ENCODE results near the gene MSI1.
A peak's percentile ranks its signal among the peaks of the same experiment; 100 is the strongest.

Gene MSI1

GRCh38 chr12:120368789-120369602 is at the start of gene MSI1:
Gene MSI1, minus strand, starts transcription at chr12:120369164. Its CDS starts 73 bp downstream, at chr12:120369091.
- DNase-seq (ENCODE audit: low read depth) = no peak

- no peak for DNase-seq (ENCODE audit: low read depth)
Observed at GRCh38 chr12:120417917-120418580, 49.1 kb upstream of the MSI1 start.

- DNase-seq (ENCODE audit: low read depth) = no peak
Observed at GRCh38 chr12:120416490-120417216, 47.7 kb upstream of the MSI1 start.

DNA sequence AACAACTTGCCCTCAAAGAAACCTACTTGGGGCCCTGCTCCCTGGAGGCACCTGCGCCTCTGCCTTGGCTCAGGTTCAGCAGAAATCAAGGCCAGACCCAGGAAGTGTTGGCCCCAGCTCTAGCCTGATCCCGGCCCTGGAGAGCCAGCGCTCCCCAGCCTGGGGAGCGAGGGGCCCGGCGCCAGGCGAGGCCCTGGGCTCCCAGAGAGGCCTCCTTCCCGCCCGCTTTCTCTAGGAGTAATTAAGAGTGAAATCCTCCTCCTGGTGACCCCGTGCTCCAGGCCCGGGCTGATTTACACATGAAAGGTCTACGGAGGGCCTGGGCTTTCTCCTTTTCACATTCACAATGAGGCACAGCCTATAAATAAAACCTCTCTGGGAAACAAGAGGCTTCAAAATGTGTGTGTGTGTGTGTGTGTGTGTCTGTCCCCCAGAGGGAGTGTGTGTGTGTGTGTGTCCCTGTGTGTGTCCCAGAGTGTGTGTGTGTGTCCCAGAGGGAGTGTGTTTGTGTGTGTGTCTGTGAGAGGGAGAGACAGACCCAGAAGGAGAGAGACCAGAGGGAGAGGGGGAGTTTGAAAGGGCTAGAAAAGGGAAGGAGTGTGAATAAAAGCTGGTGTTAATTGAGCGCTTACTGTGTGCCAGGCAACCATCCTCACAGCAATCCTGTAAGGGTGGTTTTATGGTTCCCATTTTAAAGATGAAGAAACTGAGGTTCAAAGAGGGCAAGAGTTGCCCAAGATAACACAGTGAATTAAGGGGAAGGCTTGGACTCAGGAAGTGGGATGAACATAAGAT is 45.1 kb upstream of the MSI1 start:
- peak; percentile 4 for DNase-seq (ENCODE audit: low read depth)

- no peak for DNase-seq (ENCODE audit: low read depth)
Observed at GRCh38 chr12:120412421-120412820, 43.5 kb upstream of the MSI1 start.

- DNase-seq (ENCODE audit: low read depth) = no peak
Observed at GRCh38 chr12:120408771-120409170, 39.8 kb upstream of the MSI1 start.

DNA sequence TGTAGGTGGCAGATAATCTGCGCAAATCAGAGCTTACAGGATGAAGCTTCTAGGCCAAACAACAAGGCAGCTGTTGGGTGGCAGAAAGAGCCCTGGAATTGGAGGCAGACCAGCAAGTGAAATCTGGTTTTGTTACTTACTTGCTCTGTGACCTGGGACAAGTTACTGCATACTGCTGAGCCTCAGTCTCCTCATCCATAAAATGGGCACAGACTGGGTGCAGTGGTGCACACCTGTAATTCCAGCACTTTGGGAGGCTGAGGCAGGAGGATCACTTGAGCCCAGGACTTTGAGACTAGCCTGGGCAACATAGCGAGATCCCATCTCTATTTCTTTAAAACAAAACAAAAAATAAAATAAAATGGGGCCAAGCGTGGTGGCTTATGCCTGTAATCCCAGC is 37.6 kb upstream of the MSI1 start:
- no peak for DNase-seq (ENCODE audit: low read depth)

GRCh38 chr12:120406069-120406468 is 37.1 kb upstream of the MSI1 start:
- no peak for DNase-seq (ENCODE audit: low read depth)

DNA sequence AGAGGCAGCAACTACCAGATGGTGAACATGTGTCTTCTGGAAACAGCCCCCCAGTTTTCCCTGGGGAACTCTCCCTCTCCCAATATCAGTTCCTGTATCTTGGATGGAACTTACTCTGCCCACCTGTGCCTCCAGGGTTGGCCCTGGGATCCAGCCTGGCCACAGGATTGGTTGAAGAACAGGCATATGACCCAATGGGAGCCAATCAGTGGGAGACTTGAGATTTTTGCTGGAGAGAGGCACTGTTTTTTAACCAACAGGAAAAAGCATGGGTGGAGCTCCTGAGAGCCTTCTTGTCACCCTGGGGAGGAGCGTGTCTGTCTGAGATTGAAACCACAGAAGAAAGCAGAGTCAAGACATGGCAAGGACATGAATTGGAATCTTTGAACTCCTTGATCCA is 35.3 kb upstream of the MSI1 start:
- no peak for DNase-seq (ENCODE audit: low read depth)

DNA sequence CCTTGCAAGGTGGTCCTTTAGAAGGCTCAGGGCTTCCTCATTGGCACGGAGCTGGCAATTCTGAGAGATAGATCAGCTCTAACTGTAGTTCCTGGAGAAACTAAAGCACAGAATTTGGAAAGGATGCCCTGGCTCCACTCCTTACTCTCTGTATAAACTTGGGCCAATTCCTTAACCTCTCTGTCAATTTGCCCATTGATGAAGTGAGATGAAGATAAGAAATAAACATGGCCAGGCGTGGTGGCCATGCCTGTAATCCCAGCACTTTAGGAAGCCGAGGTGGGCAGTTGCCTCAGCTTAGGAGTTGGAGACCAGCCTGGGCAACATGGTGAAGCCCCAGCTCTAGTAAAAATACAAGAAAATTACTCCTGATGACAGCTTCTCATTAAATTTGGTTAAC is 34.9 kb upstream of the MSI1 start:
- DNase-seq (ENCODE audit: low read depth) = no peak

DNA sequence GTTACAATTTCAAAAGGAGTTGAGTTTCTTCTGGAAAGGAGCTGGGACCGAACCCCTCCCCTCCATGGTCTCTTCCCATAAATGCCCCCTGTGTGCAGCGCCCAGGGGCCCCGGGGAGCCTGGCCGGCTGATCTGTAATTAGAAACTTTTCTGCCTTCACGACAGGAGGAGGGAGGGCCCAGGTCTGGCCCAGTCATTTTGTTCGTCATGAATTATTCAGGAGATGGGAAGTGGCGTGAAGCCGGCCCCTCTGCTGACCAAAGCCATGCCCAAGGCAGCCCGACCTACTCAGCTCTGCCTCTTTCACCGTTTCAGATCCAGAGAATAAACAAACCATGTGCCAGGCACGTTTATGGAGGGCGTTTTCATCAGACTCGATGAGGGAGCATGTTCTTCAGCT is 33.3 kb upstream of the MSI1 start:
- no peak for DNase-seq (ENCODE audit: low read depth)

DNA sequence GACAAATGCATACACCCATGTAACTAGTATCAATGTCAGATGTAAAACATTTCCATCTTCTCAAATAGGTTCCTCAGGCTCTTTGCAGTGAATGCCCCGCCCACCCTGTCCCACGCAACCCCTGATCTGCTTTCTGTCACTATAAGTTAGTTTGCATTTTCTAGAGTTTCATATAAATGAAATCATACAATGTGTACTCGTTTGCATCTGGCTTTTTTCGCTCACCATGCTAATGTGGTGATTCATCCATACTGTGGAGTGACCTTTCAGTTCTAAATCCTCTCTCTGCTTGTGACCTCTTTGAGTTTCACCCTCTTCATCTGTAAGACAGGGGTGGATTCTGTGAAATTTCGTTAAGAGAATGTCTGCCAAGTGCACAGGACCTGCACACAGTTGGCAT is 30.6 kb upstream of the MSI1 start:
- peak; percentile 70 for DNase-seq (ENCODE audit: low read depth)

- no peak for DNase-seq (ENCODE audit: low read depth)
Observed at GRCh38 chr12:120397824-120398540, 29.0 kb upstream of the MSI1 start.

DNA sequence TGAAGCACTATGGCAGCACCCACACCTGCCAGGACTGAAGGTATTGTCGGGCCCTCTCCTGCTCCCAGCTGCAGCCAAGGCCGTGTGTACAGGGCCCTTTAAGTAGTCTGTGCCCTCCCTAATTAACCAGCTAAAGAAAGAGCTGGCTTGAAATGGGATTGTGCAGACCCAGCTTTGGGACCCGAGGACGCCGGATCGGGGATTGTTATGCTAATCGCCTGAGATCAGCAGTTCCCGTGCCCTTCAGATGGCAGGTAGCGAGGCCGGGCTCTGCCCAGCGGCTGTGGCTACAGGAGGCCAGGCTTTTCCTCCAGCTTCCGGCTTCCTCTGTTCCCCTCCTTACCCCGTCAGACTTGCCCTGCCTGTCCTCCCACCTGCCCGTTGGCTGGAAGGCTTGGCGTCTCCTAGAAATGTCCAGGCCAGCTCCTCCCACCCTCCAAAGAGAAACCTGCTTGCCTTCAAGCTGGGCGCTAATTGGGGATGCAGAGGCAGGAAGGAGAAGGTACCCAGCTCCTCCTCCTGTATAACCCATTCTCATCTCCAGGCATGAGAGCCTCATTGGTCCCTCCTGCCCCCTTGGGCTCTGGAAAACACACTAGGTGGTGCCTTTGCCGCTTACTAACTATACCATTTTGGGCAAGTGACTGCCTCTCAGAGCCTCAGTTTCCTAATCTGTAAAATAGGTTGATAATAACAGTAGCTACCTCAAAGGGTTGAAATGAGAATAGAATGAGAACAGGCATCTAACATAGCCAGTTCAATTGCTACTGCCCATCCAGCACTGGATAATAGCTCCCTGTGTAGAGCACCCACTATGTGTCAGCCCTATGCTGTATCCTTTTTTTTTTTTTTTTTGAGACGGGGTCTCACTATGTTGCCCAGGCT is 25.8 kb upstream of the MSI1 start:
- no peak for DNase-seq (ENCODE audit: low read depth)

GRCh38 chr12:120390540-120391120 is 21.7 kb upstream of the MSI1 start:
- DNase-seq (ENCODE audit: low read depth) = no peak

DNA sequence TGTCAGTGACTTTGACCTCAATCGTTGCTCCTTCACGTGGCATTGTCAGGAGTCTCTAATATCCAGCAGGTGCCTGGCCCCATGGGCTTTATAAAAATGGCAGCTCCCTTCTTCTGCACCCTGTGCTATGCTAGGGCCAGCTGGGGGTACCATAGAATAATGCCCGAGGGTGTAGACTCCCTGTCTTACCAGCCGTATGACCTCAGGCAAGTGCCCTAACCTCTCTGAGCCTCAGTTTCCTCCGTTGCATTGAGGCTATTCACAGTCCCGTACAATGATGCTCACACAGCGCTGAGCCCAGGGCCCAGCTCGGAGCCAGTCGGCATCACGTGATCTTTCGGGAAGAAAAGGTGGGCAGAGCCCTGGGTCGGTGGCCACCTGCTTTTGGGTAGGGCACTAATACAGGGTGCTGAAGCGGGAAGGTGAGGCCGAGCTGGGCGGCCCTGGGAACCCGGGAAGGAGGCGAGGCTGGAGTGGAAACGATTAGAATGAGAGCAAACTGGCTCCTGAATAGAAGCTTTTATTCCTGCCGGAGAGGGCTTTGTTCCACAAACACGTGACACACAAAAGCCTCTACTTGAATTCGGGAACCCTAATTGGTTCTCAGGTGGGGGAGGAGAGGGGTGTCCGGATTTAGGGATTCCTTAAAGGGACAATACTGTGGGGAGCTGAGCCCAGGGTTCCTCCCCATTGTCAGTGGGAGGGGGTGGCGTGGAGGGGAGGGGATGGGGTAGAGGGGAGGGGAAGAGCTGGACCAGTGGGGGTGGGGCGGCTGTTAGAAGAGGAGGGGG is 19.9 kb upstream of the MSI1 start:
- no peak for DNase-seq (ENCODE audit: low read depth)

GRCh38 chr12:120381752-120382419 is 12.9 kb upstream of the MSI1 start:
- DNase-seq (ENCODE audit: low read depth) = peak; percentile 88

- DNase-seq (ENCODE audit: low read depth) = no peak
Observed at GRCh38 chr12:120378036-120378435, 9.1 kb upstream of the MSI1 start.

DNA sequence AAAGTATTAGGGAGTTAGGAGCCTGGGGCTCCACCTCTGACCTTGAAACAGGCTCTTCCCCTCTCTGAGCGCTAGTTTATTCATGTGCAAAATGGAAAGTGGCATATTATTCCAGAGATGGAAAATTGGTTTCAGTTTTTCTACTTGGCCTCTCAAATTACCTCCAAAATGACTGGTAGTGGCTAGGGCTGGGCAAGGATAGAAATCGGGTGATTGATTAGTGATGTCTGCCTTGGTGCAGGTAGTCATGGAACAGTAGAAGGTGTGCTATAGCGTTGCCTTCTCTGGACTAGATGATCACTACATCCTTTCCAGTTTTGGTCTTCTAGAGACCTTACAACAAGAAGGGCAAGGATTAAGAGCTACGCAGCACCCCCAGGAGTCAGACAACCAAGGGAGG is 8.6 kb upstream of the MSI1 start:
- no peak for DNase-seq (ENCODE audit: low read depth)

Measured in amniotic epithelial cell (primary cell).